ENCODE data around the gene C19orf38.
"Not testable (repeated sequence)": the region's sequence is repeated elsewhere in the genome, so short reads cannot be mapped to it uniquely, and the experiment has no call there.

C19orf38 gene

DNA sequence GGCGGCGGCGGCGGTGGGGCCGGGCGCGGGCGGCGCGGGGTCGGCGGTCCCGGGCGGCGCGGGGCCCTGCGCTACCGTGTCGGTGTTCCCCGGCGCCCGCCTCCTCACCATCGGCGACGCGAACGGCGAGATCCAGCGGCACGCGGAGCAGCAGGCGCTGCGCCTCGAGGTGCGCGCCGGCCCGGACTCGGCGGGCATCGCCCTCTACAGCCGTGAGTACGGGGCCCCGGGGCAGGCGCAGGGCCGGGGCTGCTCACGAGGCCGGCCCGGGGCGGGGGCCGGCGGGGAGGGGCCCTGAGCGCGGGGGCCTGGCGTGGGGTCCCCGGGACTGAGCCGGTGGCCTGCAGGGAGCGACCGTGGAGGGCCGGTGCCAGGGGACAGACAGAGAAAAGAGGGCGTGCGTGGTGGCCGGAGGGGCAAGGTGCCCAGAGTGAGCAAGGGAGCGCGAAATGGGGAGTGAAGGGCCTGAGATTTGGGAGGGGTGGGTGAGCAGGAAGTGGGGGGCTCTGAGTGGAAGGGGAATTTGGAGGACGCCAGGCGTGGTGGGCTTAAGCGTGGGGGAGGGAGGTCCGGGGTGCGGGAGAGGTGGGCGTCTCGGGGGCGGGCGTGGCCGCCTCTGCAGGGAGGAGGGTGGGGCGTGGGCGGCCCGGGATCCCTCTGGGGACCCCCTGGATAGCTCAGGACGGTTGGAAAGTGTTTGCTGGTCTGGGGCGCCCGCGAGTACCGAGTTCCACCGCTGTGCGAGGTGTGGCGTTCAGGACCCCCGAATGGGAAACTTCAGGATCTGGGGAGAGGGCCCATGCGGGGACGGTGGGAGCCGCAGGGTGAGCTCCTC is 23.7 kb downstream of the C19orf38 start:
- Histone ChIP-seq H4K20me1 (peaks cover 0 to 45% (median 26%) of the 10 kb centered on the region in 11 experiments; a peak in 16 of 22 replicates), H3K36me3 (peaks cover 0 to 23% (median 8%) of the 10 kb centered on the region in 11 experiments; a peak in 11 of 22 replicates), H3K4me3 (peak overlapping the region; percentile 75 to 90 (median 84)), H3K9me3 (replicated peaks in 1 of 11) (no peaks in the 10 kb centered on the region), H3K4me2 (peak overlapping the region; percentile 78 to 98 (median 95)), H3K4me1 (peaks cover 59 to 80% (median 71%) of the 10 kb centered on the region in 10 experiments), H3K27me3 (no peaks in the 10 kb centered on the region), H3K9ac (peak overlapping the region; percentile 89 to 98 (median 95)), H3K27ac (peak overlapping the region; percentile 83 to 95 (median 91))
- no peak for TF ChIP-seq Cebpa-rat (IDR thresholded peaks at IDR 0.05)

DNA sequence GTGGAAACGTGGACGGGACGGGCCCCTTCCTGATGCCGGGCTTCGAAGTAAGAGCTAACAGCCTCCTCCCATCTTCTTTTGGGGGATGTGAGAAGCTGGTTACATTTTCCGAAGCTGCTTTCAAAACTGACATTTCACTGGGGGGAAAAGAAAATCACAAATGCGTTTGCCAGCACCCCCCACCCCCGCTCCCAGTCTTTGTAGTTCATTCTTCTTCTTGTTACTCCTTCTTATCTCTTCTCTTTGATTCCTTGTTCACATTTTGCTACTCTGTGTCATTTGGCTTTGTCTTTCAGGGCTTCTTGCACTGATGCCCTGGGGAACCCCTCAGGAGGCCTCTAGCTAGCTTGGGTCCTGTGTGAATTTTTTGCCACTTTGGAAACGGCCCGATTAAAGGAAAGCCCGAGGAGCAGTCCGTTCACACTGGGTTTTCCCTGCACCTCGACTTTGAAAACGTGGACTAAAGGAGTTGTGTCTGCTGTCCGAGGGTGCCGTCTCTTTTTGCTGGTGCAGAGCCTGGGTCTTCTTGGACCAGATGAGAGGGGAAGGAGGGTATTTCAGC is 24.4 kb downstream of the C19orf38 start:
- Histone ChIP-seq H4K20me1 (peaks cover 0 to 52% (median 32%) of the 10 kb centered on the region in 11 experiments; a peak in 16 of 22 replicates), H3K4me3 (peak overlapping the region; percentile 75 to 90 (median 84)), H3K27me3 (no peaks in the 10 kb centered on the region), H3K4me2 (peak overlapping the region; percentile 78 to 98 (median 95)), H3K9me3 (replicated peaks in 1 of 11) (no peaks in the 10 kb centered on the region), H3K27ac (peak overlapping the region; percentile 83 to 95 (median 91); a peak in 21 of 22 replicates), H3K9ac (peak overlapping the region; percentile 89 to 98 (median 95)), H3K36me3 (peaks cover 0 to 23% (median 8%) of the 10 kb centered on the region in 11 experiments; a peak in 11 of 22 replicates), H3K4me1 (peaks cover 66 to 80% (median 76%) of the 10 kb centered on the region in 10 experiments)
- no peak for TF ChIP-seq Cebpa-rat (IDR thresholded peaks at IDR 0.05)

DNA sequence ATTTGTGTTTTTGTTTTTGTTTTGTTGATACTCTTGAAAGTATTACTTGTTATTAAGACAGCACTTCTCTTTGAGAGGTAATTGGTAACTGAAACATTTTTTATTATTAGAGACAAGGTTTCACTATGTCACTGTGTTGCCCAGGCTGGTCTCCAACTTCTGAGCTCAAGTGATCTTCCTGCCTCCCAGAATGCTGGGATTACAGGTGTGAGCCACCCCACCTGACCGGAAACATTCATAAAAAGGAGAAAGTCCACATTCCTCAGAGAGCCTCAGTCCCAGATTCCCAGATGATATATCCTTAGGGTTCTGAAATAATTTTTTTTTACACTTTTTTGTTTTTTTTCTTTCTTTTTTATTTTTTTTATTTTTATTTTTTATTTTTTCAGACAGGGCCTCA is 25.8 kb downstream of the C19orf38 start:
- peaks cover 0 to 22% (median 8%) of the 10 kb centered on the region in 11 experiments; a peak in 11 of 22 replicates for H3K36me3 ChIP-seq
- H3K9me3 ChIP-seq (replicated peaks in 1 of 11), result no peaks in the 10 kb centered on the region
- H4K20me1 ChIP-seq, result peaks cover 2 to 66% (median 46%) of the 10 kb centered on the region in 11 experiments; a peak in 18 of 22 replicates
- no peak for TF ChIP-seq Cebpa-rat (IDR thresholded peaks at IDR 0.05)
- peak overlapping the region in 2 of 10 experiments; percentile 75 to 81; a peak in 2 of 20 replicates for H3K4me3 ChIP-seq
- H3K4me1 ChIP-seq, result peaks cover 73 to 82% (median 78%) of the 10 kb centered on the region in 10 experiments
- H3K27me3 ChIP-seq, result no peaks in the 10 kb centered on the region
- H3K4me2 ChIP-seq, result peak overlapping the region; percentile 78 to 98 (median 95); a peak in 20 of 22 replicates
- H3K27ac ChIP-seq, result peak overlapping the region in 4 of 11 experiments; percentile 17 to 40 (median 25); a peak in 3 of 22 replicates
- peak overlapping the region in 7 of 11 experiments; percentile 5 to 96 (median 34); a peak in 6 of 22 replicates for H3K9ac ChIP-seq

DNA sequence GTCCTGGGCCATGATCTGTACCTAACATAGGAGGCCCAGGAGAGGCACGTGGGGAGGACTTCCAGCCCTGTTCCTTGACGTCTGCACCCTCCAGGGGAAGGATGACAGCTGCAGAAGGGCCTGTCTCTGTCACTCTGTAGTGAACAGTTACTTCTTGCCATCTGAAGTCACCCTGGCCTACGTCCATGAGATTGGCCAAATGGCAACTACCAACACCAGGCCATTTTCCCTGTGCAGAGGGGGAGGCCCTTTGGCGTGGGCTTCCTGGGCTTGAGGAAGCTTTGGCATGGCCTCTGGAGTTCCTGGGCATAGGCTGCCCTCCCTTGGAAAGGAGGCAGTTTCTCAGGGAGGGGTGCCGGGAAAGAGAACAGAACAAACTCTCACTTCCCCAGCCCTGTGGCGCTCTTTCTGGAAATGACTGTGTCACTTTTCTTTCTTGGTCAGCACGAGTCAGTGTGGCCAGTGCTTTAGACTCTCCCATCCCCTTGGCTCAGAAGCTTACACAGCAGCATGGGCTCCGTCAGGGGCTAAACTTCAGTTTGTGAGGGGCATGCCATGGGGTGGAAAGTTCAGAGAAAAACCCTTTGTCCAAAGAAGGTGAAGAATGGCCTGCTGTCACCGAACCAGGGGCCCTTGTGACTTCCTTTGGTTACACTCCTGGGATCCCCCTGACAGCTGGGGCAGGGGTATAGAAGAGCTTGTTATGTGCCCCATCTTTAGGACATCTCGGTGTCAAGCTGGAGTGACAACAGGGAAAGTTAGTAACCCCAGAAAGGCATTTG is 28.4 kb downstream of the C19orf38 start:
- Histone ChIP-seq H4K20me1 (peaks cover 28 to 92% (median 71%) of the 10 kb centered on the region in 11 experiments; a peak in 21 of 22 replicates), H3K27me3 (no peaks in the 10 kb centered on the region), H3K9me3 (replicated peaks in 1 of 11) (no peaks in the 10 kb centered on the region), H3K4me1 (peaks cover 88 to 92% (median 89%) of the 10 kb centered on the region in 10 experiments), H3K4me3 (peak overlapping the region in 6 of 10 experiments; percentile 11 to 30 (median 19); a peak in 6 of 20 replicates), H3K4me2 (peak overlapping the region; percentile 56 to 97 (median 77)), H3K27ac (peak overlapping the region; percentile 51 to 84 (median 72); a peak in 21 of 22 replicates), H3K36me3 (peaks cover 8 to 36% (median 18%) of the 10 kb centered on the region in 11 experiments; a peak in 16 of 22 replicates), H3K9ac (peak overlapping the region; percentile 16 to 96 (median 68); a peak in 21 of 22 replicates)
- no peak for TF ChIP-seq Cebpa-rat (IDR thresholded peaks at IDR 0.05)

DNA sequence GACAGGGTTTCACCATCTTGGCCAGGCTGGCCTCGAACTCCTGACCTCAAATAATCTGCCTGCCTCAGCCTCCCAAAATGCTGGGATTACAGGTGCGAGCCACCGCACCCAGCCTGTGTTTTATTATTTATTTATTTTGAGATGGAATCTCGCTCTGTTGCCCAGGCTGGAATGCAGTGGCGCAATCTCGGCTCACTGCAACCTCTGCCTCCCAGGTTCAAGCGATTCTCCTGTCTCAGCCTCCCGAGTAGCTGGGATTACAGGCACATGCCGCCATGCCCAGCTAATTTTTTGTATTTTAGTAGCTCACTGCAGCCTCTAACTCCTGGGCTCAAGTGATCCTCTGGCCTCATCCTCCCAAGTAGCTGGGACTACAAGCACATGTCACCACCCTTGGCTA is 29.4 kb downstream of the C19orf38 start:
- Histone ChIP-seq H3K4me2 (peak overlapping the region; percentile 56 to 97 (median 77)), H3K36me3 (peaks cover 11 to 42% (median 21%) of the 10 kb centered on the region in 11 experiments; a peak in 18 of 22 replicates), H3K9ac (peak overlapping the region; percentile 40 to 96 (median 67); a peak in 21 of 22 replicates), H3K4me3 (peak overlapping the region in 4 of 10 experiments; percentile 4 to 24 (median 15); a peak in 2 of 20 replicates), H4K20me1 (peaks cover 38 to 100% (median 77%) of the 10 kb centered on the region in 11 experiments), H3K27ac (peak overlapping the region; percentile 51 to 84 (median 72)), H3K4me1 (peaks cover 88 to 97% (median 96%) of the 10 kb centered on the region in 10 experiments)
- H3K9me3 ChIP-seq (replicated peaks in 1 of 11); H3K27me3 ChIP-seq: not testable (repeated sequence)

DNA sequence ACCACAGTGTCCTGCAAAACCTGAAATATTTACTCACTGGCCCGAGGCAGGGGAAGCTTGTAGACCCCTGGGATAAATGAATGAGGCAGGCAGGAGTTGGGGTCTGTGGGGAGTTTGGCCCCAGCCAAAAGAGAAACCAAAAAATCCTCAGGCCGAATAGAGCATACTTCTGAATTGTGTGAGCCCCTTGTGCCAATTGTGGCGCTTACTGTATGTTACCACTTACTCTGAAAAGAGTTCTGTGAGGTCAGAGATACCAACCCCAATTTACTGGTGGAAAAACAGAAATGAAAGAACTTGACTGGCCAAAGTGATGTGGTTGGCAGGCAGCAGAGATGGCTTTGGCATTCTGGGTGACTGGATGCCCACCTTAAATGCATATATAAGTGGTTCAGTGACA is 30.0 kb downstream of the C19orf38 start:
- H3K4me3 ChIP-seq, result peak overlapping the region in 5 of 10 experiments; percentile 4 to 17 (median 13); a peak in 5 of 20 replicates
- peak overlapping the region; percentile 56 to 97 (median 77) for H3K4me2 ChIP-seq
- H4K20me1 ChIP-seq, result peaks cover 44 to 100% (median 80%) of the 10 kb centered on the region in 11 experiments
- peaks cover 17 to 49% (median 27%) of the 10 kb centered on the region in 11 experiments; a peak in 19 of 22 replicates for H3K36me3 ChIP-seq
- peak overlapping the region; percentile 51 to 84 (median 72) for H3K27ac ChIP-seq
- TF ChIP-seq Cebpa-rat (IDR thresholded peaks at IDR 0.05), result no peak
- no peaks in the 10 kb centered on the region for H3K9me3 ChIP-seq (replicated peaks in 1 of 11)
- no peaks in the 10 kb centered on the region for H3K27me3 ChIP-seq
- H3K4me1 ChIP-seq, result peaks cover 83 to 91% (median 89%) of the 10 kb centered on the region in 10 experiments
- peak overlapping the region; percentile 40 to 96 (median 67); a peak in 21 of 22 replicates for H3K9ac ChIP-seq

DNA sequence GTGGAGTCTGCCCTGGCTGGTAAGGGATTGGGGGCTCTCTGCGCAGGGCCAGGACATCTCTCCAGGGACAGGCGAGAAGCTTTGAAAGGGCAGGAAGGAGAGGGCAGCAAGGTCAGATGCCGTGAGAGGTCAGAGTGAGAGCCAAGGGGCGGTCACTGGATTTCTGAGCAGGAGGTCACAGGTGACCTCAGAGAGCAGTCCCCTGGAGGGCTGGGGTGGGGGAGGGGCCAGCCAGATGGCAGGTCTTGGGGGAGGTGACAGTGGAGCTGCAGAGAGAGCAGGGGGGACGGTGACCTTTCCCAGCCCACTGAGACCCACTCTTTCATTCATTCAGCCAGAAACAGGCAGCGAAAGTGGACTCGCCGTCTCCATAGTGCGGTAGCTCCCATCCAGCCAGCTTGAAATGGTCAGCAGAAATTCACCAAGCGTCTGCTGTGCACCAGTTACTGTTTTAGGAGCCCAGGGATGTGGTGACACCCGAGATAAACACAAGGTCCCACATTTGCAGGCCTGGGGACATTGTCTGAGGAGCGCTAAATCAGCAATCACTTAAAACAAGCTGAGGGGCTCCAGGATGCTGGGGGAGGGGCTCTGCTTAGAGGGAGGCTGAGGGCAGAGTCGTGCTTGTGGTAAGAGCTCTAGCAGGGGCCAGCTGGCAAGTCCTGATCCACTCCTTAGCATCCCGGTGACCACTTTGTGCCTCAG is 33.3 kb downstream of the C19orf38 start:
- H3K27ac ChIP-seq, result peak overlapping the region in 5 of 11 experiments; percentile 5 to 74 (median 23); a peak in 5 of 22 replicates
- no peaks in the 10 kb centered on the region for H3K9me3 ChIP-seq (replicated peaks in 1 of 11)
- TF ChIP-seq Cebpa-rat (IDR thresholded peaks at IDR 0.05), result no peak
- H3K9ac ChIP-seq, result peak overlapping the region in 8 of 11 experiments; percentile 2 to 52 (median 34); a peak in 10 of 22 replicates
- H3K27me3 ChIP-seq, result no peaks in the 10 kb centered on the region
- no peak overlapping the region for H3K4me3 ChIP-seq
- H4K20me1 ChIP-seq, result peaks cover 75 to 100% (median 93%) of the 10 kb centered on the region in 11 experiments
- H3K36me3 ChIP-seq, result peaks cover 7 to 45% (median 29%) of the 10 kb centered on the region in 11 experiments; a peak in 20 of 22 replicates
- peak overlapping the region; percentile 0 to 82 (median 63); a peak in 17 of 22 replicates for H3K4me2 ChIP-seq
- H3K4me1 ChIP-seq, result peaks cover 58 to 79% (median 64%) of the 10 kb centered on the region in 10 experiments

Data from BLaER1 treated with 17β-estradiol and CSF1 and Interleukin-3, amounts not matched to agents 10 nM and 100 nM (cell line).